ENCODE measurements around the gene OR10A6.

Gene OR10A6, protein sequence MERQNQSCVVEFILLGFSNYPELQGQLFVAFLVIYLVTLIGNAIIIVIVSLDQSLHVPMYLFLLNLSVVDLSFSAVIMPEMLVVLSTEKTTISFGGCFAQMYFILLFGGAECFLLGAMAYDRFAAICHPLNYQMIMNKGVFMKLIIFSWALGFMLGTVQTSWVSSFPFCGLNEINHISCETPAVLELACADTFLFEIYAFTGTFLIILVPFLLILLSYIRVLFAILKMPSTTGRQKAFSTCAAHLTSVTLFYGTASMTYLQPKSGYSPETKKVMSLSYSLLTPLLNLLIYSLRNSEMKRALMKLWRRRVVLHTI

DNA sequence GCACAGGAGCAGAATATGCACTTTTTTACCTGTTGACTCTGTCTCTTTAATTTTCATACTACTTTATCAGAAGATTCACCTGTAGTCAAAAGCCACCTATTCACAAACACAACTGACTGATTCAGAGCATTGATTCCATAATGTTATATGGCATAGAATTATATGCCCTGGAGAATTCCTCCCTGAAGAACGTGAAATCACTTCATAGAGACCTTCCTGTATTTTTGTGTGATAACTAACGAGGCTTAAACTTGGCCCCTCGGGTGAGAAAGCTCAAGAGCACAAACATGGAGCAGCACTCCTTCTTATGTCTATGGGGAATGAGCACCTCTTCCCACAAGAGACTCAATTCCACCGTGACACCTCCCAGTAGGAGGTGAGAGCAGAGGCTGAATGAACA lies at the start of gene OR10A6:
Gene OR10A6 (minus strand): TSS at position 101 of the 400 bp plus-strand sequence. CDS start 2,606 bp downstream, outside the sequence.
- DNase-seq (ENCODE audit: low spot score) = no peak

DNA sequence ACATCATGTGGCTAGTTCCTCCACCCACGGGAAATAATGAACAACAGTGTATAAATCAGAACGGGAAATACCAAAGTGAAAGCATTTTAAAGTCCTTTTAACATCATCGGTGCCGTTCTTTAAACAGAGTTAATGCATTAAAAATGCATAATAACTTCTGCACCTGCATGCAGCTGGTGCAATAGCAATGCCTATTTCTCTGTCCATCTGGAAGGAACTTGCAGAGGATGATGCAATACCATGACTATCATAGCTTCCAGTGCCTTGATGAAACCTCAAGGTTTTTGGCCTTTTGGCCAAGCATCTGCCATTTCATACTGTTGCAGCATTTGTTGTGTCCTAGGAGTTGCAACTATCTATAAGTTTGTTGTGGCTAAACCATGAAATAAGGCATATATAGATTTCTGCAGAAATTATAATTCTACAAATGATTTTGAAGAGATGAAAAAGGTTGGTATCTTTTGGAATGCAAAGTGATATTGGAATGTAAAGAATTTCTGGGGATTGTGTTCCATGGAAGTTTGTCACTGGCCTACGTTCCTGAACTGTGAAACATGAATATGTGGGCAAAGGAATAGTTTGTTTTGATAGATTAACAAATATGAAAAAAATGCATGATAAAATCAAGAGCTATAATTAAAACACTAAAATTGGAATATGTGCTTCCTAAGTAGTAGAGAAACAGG lies 46.3 kb upstream of the OR10A6 start:
- no peak for DNase-seq (ENCODE audit: low spot score)

DNA sequence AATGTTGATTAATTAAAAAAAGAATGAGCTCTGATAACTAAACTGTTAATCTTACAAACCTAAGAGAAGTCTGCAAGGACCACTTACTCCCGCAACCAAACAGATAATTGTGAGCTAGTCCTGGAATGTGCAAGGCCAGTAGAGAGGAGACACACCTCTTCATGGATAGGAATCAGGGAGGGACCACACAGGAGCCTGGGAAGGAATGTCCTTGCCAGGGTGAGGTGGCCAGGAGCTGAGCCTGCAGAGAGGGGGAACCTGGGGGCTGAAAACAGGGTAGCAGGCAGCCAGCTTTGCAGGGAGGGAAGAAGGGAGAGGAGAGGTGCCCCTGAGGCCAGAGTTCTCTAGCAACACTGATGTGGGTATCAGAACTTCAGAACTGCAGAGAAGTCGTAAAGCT lies 43.6 kb upstream of the OR10A6 start:
- DNase-seq (ENCODE audit: low spot score) = no peak

DNA sequence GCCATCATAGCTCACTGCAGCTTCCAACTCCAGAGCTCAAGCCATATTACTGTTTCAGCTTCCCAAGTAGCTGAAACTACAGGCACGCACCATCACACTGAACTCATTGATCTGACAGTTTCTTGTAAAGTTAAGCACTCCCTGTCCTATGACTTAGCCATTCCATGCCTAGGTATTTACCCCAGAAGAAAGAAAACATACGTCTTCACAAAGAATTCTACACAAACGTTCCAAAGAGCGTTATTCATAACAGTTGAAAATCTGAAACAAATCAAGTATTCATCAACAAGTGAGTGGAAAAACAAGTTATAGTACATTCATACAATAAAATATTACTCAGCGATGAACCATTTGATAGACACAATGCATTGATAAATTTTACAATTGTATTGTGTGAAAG lies 41.9 kb upstream of the OR10A6 start:
- no peak for DNase-seq (ENCODE audit: low spot score)

DNA sequence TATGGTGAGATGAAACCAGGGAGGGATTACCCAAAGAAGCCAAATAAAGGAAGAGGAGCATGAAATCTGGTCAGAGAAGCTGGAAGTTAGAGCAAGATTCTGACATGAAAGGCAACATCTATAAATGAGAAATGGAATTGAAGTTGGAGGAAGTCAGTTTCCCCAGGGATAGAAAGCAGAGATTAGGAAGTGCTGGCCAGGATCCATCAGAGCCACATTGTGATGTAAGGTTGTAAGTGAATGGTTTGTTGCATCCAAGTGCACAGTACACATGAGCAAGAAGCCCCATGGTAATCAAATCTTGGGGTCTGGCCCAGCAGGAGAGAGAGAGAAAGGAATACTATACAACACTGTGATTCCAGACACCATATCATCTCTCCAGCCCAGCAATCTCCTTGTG lies 40.8 kb upstream of the OR10A6 start:
- no peak for DNase-seq (ENCODE audit: low spot score)

DNA sequence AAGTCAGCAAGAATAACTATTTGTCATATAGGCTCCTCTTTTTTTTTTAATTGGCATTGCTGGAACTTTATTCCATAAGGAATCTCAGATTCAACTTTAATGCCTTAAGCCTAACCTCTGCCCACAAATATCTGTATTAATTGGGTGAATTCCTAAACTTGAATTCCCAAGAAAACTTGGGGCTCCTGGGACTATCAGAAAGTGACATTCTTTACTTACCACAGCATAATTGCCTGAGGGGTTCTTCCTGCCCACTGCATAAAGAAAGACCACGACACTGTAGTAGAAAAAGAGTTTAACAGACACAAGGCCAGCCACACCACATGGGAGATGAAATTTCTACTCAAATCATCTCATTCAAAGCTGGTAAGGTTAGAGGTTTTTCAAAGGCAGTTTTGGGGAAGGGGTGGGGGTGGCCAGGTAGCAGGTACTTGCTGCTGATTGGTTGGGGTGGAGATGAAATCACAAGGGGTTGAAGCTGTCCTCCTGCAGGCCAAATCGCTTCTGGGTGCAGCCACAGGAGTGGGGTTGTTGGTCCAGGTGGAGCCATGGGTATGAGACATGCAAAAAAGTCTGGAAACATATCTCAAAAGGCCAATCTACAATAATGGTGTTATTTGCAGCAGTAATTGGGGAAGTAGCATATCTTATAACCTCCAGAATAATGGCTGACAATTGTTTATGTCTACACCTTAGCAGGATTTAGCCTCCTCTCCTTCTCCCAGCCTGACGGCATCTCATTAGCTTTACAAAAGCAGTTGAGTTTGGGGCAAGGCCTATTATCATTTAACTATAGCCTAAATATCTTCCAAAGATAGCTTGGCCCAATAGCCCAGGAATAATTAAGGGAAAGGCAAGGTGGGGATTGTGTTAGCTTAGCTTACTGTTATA lies 38.9 kb upstream of the OR10A6 start:
- DNase-seq (ENCODE audit: low spot score) = no peak

DNA sequence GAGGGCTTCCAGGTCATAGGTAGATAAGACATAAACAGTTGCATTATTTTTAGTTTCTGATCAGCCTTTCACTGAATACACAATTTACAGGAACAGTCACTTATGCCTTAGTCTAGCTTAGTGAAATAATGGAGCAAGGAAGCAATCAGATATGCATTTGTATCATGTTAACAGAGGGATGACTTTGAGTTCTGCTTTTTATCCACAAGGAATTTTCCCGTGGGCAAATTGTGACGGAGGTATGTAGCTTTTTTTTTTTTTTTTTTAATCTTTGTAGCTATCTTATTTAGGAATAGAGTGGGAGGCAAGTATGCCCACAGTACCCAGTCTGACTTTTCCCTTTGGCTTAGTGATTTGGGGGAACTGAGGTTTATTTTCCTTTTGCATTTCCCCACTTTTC lies 37.6 kb upstream of the OR10A6 start:
- DNase-seq (ENCODE audit: low spot score) = no peak

DNA sequence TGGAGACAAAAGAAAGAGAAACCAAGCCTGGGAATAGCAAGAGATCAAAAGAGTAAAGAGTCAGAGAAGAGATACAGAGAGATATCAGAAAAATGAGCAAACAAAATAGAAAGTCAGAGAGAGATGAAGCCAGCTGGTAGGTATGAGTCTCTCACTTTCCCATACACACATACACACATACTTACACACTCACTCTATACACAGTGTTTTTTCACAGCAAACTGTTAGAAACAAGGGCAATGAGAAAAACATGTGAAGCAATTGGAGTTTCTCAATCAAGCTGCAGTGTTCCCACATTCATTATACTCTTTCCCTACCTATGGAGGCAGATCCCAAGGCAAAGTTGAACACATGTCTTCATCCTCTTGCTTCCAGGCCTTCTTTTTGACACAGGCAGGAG lies 36.8 kb upstream of the OR10A6 start:
- no peak for DNase-seq (ENCODE audit: low spot score)

DNA sequence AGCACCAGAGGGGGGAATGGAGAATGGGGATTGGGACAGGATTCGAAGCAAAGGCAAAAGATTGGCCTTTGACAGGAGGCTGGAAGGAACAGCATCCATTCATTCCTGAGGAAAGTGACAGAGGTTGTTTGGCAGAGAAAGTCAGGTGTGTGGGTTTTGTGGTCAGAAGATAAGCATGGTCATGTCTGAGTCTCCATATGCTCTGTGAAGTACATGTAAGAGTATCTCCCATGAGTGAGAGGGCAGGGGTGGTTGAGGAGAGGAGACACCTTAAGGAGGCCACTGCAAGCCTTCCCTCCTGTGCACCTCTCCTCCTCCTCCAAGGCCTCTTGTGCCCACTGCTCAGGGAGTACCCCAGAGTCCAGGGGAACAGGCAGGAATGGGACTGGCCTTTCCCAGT lies 36.0 kb upstream of the OR10A6 start:
- no peak for DNase-seq (ENCODE audit: low spot score)

DNA sequence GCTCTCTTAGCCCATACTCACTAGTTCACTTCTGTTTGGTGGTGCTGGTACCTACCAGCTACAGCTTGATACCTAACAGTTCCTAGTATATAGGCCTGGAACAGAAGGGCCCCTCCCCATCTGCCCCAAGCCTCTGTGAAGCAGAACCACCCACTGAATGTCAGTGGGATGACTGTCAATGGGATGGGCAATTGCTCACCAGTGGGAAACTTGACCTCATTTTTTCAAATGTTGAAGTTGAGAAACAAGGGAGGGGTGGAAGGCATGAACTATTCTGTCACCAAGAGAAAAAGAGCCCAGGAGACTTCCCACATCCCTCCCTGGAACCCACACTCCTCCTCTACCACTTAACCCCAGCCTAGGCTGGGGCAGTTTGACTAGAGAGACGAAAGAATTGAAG lies 34.3 kb upstream of the OR10A6 start, which contains the start of gene NLRP10:
Gene NLRP10 (minus strand): TSS at position 62 of the 400 bp plus-strand sequence. CDS start 1,952 bp downstream, outside the sequence.
- DNase-seq (ENCODE audit: low spot score) = no peak

DNA sequence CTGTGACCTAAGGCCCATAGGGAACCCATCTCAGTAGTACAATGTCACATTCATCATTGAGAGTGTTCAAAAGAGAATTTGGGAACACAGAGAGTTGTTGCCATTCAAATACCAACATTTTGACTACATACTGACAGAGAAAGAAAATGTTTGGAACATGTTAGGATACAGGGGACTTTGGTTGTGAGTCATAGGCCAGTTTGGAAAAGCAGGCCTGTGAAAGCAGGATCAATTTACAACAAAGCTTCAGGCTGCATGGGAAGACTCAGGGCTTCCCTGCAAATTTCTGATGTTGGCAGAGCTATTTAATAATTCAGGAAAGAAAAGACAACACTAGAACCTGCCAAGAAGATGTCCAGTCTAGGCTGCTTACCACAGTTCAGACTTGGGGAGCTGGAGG lies 33.8 kb upstream of the OR10A6 start:
- DNase-seq (ENCODE audit: low spot score) = no peak

DNA sequence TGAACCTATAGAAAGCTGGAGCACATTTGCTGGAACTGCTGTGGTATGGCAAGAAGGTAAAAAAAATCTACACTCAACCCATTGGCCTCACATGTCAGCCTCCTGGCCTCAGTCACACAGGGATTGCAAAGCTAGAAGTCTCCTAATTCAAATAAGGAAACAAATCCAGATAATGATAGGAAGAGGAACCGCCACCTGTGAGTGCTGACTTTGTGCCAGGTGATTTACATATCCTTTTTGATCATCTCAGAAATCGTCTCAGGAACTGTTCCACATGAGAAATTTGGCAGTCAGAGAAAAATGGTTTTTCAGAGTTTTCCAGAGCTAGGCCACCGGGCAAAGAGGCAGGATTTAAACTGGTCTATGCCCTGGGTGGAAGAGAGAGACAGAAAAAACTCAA lies 33.2 kb upstream of the OR10A6 start:
- DNase-seq (ENCODE audit: low spot score) = no peak

DNA sequence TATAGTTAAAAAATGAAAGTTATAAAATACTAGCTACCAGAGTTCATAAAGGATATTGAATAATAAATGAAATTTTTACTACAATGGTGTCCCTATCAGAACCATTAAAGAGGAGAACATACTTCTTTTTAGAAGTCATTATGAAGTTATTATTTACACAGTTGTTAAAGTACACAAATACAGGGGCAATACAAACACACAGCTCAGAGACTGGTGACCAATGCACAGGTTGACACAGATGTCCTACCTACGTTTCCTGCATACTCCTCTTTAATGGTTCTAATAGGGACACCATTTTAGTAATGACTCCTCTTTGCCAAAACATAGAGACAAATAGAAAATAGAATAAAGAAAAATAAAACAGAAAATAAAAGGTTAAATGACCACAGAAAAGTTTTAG lies 24.1 kb upstream of the OR10A6 start:
- no peak for DNase-seq (ENCODE audit: low spot score)

DNA sequence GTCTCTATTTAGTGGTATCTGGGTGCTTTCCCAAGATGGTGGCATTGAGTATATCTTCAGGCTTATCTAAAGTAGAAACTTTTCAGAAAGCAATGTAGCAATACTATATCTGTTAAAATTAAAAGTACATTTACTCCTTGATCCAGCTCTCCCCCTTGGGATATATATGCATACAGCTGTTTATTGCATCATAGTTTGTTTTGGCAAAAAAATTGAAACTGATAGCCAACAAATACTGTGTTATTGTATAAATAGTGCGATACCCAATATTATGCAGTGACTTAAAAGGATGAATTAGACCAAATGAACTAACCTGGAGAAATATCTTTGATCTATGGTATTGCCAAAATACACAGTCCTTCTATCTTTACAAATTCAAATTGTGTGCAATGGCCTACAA lies 18.9 kb upstream of the OR10A6 start:
- DNase-seq (ENCODE audit: low spot score) = no peak

DNA sequence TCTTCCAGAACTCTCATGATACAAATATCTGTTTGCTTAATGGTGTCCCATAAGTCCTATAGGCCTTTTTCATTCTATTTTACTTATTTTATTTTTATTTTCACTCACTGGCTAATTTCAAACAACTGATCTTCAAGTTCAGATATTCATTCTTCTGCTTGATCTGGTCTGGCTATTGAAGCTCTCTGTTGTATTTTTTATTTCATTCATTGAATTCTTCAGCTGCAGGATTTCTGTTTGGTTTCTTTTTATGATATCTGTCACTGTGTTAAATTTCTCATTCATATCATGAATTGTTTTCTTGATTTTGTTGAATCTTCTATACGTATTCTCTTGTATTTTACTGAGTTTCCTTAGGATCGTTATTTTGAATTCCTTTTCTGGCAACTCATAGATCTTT lies 13.1 kb upstream of the OR10A6 start:
- DNase-seq (ENCODE audit: low spot score) = no peak

DNA sequence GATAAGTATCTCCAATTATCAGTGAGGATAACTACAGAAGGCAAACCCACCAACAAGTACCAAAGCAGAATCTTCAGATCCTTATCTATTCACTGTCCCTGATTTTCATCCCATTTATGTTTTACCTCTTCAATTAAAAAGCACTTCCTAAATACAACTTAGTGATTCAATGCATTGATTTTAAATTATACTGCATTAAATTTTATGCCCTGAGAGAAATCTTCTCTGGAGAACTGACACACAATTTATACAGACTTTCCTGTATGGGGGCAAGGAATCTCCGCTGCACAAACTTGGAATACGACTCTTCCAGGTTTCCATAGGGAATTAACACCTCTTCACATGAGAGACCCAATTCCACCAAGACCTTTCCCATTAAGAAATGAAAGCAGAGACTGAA lies 10.5 kb upstream of the OR10A6 start, which contains the start of gene OR10A3:
Gene OR10A3 (minus strand): TSS at position 101 of the 400 bp plus-strand sequence. CDS start 2,188 bp downstream, outside the sequence.
- no peak for DNase-seq (ENCODE audit: low spot score)

DNA sequence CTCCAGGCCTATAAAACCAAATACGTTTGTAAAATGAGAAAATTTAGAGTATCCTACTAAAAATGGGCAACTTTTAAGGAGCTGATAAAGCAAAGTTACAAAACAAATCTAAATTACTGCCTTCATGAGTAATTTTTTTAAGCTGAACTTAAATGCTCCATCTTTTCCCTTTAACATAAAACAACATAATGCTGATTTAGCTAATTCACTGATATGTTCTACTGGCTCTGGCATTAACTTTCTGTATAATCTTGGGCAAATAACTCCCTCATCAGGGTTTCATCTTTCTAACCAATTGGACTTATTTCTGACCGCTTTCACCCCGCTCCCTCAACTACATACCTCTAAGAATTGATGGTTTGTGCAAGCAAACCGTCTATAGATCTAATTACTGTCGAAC lies 10.1 kb upstream of the OR10A6 start:
- DNase-seq (ENCODE audit: low spot score) = no peak

DNA sequence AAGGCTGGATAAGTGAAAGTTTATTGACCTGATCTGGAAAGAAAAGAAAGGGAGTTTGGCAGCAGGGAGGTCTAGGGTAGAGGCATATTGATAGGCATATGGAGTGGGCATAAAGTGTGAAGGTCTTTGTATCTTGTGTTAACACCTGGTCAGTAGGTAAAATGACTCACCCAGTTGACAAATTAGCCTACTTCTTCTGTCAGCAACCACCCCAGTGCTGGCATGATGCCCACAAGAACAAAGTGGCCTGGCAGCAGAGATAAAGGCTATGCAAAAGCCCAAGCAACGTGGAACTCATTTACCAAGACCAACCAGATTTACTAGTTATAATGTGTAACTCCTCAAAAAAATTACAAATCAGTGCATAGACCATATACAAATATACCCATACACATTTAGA lies 5.5 kb upstream of the OR10A6 start:
- no peak for DNase-seq (ENCODE audit: low spot score)

DNA sequence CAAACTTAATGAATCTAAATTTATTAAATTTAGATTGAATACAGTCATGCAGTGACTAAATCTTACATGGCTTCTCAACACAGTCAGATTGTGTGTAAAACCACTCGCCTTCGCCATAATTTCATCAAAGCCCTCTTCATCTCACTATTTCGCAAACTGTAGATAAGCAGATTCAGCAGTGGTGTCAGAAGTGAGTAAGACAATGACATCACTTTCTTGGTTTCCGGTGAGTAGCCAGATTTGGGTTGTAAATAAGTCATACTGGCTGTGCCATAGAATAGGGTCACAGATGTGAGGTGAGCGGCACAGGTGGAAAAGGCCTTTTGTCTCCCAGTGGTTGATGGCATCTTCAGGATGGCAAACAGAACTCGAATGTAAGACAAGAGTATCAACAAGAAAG lies 3.4 kb downstream of the OR10A6 start:
- no peak for DNase-seq (ENCODE audit: low spot score)

DNA sequence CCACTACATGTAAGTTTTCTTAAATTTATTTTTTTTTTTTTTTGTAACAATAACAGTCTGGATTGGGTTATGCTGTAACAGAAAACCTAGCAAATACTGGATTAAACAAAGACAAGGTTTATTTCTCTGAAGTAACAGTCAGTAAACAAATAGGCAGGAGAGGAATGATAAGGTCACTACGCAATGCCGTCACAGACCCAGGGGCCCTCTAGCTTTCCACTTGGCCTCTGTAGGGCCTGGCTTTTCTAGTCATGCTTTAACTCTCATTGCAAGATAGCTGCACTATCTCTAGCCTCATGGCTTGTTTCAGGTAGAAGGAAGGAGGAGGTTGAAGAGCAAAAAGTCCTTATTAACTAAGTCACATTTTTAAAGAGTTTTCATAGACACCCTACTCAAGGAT lies 6.5 kb downstream of the OR10A6 start:
- no peak for DNase-seq (ENCODE audit: low spot score)

DNA sequence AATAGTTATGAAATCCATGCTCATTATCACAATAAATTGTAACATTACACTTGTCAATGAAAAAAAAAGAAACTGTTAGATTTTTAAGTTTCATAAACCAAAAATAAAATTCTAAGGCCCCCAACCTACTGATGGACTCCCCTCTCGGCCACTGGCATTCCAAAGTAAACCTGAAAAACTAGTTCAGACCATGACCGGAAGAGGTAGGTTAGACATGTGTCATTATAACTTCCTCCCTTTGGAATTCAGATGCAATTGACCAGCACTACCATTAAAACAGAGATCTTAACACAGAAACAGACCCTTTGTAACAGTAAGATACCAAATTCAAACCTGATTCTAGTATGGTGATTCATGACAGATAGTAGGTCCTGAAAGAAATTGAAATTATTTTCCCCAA lies 12.9 kb downstream of the OR10A6 start:
- no peak for DNase-seq (ENCODE audit: low spot score)

DNA sequence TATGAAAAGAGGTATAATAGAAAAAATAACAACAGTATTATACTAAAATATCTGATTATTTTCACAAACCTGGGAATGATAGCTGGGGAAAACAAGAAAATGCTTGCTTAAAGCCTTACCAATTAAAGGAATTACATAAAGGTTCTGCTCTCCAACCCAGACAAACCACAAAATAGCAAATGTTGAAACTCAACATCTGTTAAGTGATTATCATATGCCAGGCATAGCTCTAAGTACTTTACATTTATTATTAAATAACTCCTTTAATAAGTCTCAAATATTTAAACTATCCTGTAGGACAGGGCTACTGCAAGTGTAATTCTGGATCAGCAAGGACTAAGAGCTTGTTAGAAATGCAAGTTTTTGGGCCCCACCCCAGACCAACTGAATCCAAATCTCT lies 20.1 kb downstream of the OR10A6 start:
- no peak for DNase-seq (ENCODE audit: low spot score)

Data from HuH-7 (cell line).